GM10248 (cell line): ENCODE results near the gene RINL.

Source experiments
- CTCF ChIA-PET: fragments of 300-600 bp; sonication (Branson Sonifier 250); formaldehyde crosslinking; extraction: SDS; loops from one replicate; lab custom pipeline; 2021; ENCODE audit warnings: antibody characterized with exemption; lab: Yijun Ruan, JAX
- POLR2A ChIA-PET: fragments of 350-650 bp; sonication (Branson Sonifier 250); formaldehyde crosslinking; extraction: SDS; loops from one replicate; lab custom pipeline; 2020; ENCODE audit warnings: antibody characterized with exemption; lab: Yijun Ruan, JAX
- DNase-seq: peaks from one replicate; pipeline ENCODE4 v3.0.0; 2012; ENCODE audit errors: extremely low spot score
- TF ChIP-seq, protein P1 (sequence below): IDR thresholded peaks from 2 replicates; pipeline ENCODE4 v1.5.1; 2012; ENCODE audit warnings: mild to moderate bottlenecking, low read depth; ENCODE audit errors: extremely low read depth, missing control alignments, control extremely low read depth

Gene RINL

DNA sequence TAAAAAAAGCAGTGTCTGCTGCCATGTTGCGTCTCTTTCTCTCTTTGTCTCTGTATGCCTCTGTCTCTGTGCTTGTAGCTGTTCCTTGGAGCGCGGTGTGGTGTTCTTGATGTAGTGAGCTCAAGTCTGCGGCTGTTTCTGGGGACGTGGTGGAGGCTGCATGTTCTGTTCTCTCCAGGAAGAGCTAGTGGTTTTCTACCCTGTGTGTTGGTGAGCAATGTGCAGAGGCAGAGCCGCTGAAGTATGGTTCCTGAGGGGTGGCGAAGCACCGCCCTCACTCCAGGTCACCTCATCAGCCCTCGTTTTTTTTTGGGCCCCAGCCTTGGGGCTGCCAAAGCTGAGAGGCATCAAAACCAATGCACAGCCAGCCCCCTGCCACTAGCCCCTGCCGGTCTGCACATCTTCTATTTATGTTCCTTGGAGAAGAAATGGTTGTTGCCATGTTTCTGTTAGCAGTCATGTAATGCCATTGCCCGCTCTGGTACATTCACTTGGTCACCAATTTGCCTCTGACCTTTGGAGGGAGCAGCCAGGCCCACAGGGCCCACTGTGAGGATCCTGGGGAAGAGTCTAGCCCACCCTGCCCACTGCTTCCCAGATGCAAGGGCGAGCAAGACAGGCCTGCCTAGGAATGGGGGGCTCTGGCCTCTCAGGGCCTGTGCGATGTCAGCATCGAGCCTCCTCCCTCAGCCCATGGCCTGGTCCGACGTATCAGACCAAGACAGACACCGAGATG, 35.5 kb downstream of the RINL start:
- ChIA-PET POLR2A (interaction anchor here (0.7 to 2.5 kb wide), 2 partner anchors 11 to 140 kb away, joined by 3 to 10 read pairs; partner anchors contain the start of gene ECH1), CTCF (no interaction called here)
- TF ChIP-seq, protein P1, sequence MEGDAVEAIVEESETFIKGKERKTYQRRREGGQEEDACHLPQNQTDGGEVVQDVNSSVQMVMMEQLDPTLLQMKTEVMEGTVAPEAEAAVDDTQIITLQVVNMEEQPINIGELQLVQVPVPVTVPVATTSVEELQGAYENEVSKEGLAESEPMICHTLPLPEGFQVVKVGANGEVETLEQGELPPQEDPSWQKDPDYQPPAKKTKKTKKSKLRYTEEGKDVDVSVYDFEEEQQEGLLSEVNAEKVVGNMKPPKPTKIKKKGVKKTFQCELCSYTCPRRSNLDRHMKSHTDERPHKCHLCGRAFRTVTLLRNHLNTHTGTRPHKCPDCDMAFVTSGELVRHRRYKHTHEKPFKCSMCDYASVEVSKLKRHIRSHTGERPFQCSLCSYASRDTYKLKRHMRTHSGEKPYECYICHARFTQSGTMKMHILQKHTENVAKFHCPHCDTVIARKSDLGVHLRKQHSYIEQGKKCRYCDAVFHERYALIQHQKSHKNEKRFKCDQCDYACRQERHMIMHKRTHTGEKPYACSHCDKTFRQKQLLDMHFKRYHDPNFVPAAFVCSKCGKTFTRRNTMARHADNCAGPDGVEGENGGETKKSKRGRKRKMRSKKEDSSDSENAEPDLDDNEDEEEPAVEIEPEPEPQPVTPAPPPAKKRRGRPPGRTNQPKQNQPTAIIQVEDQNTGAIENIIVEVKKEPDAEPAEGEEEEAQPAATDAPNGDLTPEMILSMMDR = no peak
- no peak for DNase-seq

DNA sequence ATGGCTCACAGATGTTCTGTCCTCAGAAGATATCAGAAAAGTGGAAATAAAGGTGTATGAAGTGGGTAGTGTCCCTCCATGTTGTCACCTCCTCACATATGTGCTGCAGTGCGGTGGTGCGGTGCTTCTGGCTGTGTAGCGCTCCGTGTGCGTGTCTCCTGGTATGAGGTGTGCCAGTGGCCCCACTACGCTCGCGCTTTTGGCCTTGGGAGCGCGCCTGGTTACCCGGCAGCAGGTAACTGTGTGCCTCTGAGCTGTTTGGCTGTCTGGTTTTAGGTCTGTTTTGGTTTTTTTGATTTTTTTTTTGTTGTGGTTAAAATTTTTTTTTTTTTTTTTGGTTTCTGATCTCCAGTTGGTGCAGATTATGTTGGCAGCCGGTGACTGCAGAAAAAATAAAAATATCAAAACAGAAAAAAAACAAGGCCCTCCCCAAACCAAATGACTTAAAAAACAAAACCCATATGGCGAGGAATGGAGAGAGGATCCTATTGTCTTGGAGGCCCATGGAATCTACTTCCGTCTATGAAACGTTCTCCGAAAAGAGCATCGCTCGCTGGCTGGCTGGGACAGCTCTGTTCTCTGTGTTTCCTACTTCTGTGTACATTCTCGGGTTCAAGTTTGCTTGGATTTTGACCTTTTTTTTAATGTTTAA, 36.2 kb downstream of the RINL start:
- CTCF ChIA-PET = no interaction called here
- POLR2A ChIA-PET = interaction anchor here (0.7 to 2.5 kb wide), 2 partner anchors 10 to 139 kb away, joined by 3 to 10 read pairs; partner anchors contain the start of gene ECH1
- no peak for DNase-seq
- TF ChIP-seq, protein P1 = no peak

DNA sequence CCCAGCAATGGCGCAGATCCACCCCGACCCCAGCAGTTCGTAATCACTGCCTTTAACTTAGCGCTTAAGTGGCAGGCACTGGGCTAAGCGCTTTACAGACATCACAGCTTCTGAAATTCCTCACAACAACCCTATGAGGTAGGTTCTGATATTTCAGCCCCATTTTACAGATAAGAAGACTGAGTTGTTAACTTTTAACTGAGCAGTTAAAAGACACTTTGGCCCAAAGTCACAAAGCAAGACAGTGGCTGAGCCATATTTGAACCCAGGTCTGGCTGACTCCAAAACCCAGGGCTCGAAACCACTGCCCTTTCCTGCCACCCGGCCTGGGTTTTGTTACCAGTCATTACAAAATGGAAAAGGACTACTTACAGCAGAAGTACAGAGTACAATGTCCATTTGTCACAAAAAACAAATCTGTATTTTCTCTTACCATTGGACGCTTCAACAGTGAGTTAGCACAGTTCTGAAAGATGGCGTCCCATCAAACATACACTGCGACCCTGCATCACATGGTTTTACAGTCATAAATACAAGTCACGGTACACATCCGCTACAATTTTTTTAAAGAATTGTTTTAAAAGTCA, 36.8 kb downstream of the RINL start:
- TF ChIP-seq, protein P1 = no peak
- CTCF ChIA-PET = interaction anchor here (0.9 to 1.4 kb wide), 2 partner anchors 8 to 46 kb away, joined by 4 to 5 read pairs; partner anchors contain the start of gene HNRNPL
- DNase-seq = no peak
- POLR2A ChIA-PET = interaction anchor here (1.0 to 1.3 kb wide), 2 partner anchors 8 to 12 kb away, joined by 3 to 6 read pairs; no protein-coding TSS in a partner anchor

DNA sequence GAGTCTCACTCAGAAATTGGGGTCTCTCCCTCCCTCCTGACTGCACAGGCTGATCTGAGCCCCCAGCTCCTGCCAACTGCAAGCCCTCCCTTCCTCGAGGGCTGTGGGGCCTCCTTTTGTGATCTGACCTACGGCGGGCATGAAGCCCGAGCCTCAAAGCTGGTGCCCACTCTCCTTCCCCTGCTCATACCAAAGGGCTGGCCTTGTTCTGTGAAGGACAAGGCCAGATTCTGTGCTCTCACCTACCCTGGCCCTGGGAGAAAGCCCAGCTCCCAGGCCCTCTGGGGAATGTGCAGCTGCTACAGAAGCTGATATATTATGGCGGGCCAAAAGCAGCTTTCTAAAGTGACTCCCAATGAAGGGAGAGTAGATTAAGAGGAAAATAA, 37.5 kb downstream of the RINL start:
- TF ChIP-seq, protein P1 = no peak
- no peak for DNase-seq
- ChIA-PET POLR2A (interaction anchor here (1.0 to 1.3 kb wide), 2 partner anchors 9 to 12 kb away, joined by 3 to 6 read pairs; no protein-coding TSS in a partner anchor), CTCF (interaction anchor here (0.9 to 1.4 kb wide), 3 partner anchors 9 to 47 kb away, joined by 3 to 5 read pairs (median 4); partner anchors contain the start of gene HNRNPL)

DNA sequence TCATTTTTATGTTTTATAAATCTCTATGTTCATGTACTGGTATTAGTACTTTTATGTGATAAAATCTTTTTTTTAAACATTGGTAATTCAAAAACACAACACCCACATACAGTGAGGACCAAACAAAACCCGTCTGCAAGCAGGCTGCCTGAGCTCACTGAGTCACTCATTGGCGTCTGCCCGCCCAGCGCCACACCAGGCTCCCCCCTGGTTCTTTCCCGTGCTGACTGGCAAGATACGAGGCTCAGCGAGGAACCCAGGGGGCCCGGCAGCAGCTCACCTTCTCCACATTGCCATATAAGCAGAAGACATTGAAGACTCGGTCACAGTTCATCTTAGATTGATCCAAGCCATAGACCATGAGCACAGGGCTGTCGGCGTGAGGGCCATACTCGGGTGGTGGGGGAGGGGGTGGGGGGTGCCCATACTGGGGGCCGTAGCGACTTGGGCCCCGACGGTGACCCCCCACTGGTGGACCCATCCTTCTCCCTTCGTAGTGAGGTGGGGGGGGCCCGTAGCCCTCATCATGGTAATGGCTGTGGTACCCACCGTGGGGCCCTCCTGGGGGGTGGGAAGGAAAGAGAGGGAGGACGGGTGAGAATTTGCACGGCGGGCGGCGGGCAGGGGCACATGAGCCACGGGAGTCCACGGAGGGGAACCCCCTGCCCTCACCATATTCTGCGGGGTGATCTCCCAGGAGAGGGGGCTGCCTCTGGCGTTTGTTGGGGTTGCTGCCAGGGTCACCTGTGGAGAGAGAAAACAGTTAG, 38.1 kb downstream of the RINL start:
- ChIA-PET CTCF (interaction anchor here (1.2 to 1.4 kb wide), 4 partner anchors 9 to 30 kb away, joined by 3 to 5 read pairs (median 4); partner anchors contain the start of gene HNRNPL), POLR2A (interaction anchor here (0.6 to 1.3 kb wide), 3 partner anchors 11 to 231 kb away, joined by 3 to 9 read pairs (median 3); no protein-coding TSS in a partner anchor)
- TF ChIP-seq, protein P1 = no peak
- DNase-seq = no peak
